Glomerular visceral epithelial cell (primary cell): ENCODE measurements around the gene METTL3.

Source experiments
- DNase-seq: peaks from one replicate; pipeline ENCODE4 v3.0.0-alpha.2; 2016; ENCODE audit errors: extremely low spot score

METTL3 gene

GRCh38 chr14:21526672-21527317 lies 15.7 kb upstream of the METTL3 start:
- no peak for DNase-seq

GRCh38 chr14:21525962-21526671 lies 15.0 kb upstream of the METTL3 start, which contains the start of gene SALL2:
Gene SALL2 (minus strand): TSS chr14:21526346. CDS start chr14:21526127, 219 bp downstream.
- peak; percentile 82 for DNase-seq

- peak; percentile 12 for DNase-seq
These were observed 14.4 kb upstream of the METTL3 start for GRCh38 chr14:21525571-21525961.

- DNase-seq: no peak
These were observed 13.7 kb upstream of the METTL3 start for GRCh38 chr14:21524575-21525490.

- no peak for DNase-seq
These were observed 12.1 kb upstream of the METTL3 start for GRCh38 chr14:21523203-21523602.

- DNase-seq: peak; percentile 68
These were observed 10.4 kb upstream of the METTL3 start for GRCh38 chr14:21521501-21521900.

- DNase-seq: no peak
These were observed 9.6 kb upstream of the METTL3 start for GRCh38 chr14:21520767-21521166.

- DNase-seq: no peak
These were observed 7.6 kb upstream of the METTL3 start for GRCh38 chr14:21518725-21519124.

- no peak for DNase-seq
These were observed 3.2 kb upstream of the METTL3 start for GRCh38 chr14:21514341-21514740.

GRCh38 chr14:21509432-21510143 lies 1.6 kb downstream of the METTL3 start:
- DNase-seq: no peak

- no peak for DNase-seq
These were observed 4.6 kb downstream of the METTL3 start for GRCh38 chr14:21506557-21506956.

GRCh38 chr14:21505012-21505553 lies 6.1 kb downstream of the METTL3 start:
- DNase-seq: no peak

GRCh38 chr14:21503376-21503775 lies 7.8 kb downstream of the METTL3 start:
- no peak for DNase-seq

- DNase-seq: no peak
These were observed 9.6 kb downstream of the METTL3 start for GRCh38 chr14:21501568-21501967.

GRCh38 chr14:21498540-21499526 lies 12.3 kb downstream of the METTL3 start:
- peak; percentile 54 for DNase-seq

GRCh38 chr14:21496453-21496852 lies 14.7 kb downstream of the METTL3 start:
- DNase-seq: no peak

- DNase-seq: peak; percentile 21
These were observed 16.0 kb downstream of the METTL3 start for GRCh38 chr14:21494902-21495762.

GRCh38 chr14:21486640-21487087 lies 24.5 kb downstream of the METTL3 start:
- DNase-seq: no peak
